Measurements from ENCODE around the gene DIP2C.

- no peak for TF ChIP-seq CTCF (IDR thresholded peaks at IDR 0.05)
- TF ChIP-seq POLR2A (IDR thresholded peaks at IDR 0.05): no peak
These were observed 292.8 kb downstream of the DIP2C start for GRCh38 chr10:396535-397220.
